Skin epidermis (tissue), 12 donors: ENCODE data around the gene DTNB.
"Not testable (repeated sequence)": the region's sequence is repeated elsewhere in the genome, so short reads cannot be mapped to it uniquely, and the experiment has no call there.

Experiments
- H3K27ac ChIP-seq, 21 experiments: fragments of 200-600 bp; sonication (generic) in 11 of 21; one replicate each; pipeline ENCODE4 v1.5.0; 2020; ENCODE audit warnings: mild to moderate bottlenecking in 3 of 21, inconsistent platforms in 2 of 21, moderate library complexity in 2 of 21
- H3K4me3 ChIP-seq, 7 experiments: fragments of 200-600 bp; sonication (generic) in 2 of 7; one replicate each; pipeline ENCODE4 v1.5.0; 2020; ENCODE audit warnings: inconsistent platforms in 2 of 7, mild to moderate bottlenecking in 2 of 7, moderate library complexity in 1 of 7

DTNB gene

DNA sequence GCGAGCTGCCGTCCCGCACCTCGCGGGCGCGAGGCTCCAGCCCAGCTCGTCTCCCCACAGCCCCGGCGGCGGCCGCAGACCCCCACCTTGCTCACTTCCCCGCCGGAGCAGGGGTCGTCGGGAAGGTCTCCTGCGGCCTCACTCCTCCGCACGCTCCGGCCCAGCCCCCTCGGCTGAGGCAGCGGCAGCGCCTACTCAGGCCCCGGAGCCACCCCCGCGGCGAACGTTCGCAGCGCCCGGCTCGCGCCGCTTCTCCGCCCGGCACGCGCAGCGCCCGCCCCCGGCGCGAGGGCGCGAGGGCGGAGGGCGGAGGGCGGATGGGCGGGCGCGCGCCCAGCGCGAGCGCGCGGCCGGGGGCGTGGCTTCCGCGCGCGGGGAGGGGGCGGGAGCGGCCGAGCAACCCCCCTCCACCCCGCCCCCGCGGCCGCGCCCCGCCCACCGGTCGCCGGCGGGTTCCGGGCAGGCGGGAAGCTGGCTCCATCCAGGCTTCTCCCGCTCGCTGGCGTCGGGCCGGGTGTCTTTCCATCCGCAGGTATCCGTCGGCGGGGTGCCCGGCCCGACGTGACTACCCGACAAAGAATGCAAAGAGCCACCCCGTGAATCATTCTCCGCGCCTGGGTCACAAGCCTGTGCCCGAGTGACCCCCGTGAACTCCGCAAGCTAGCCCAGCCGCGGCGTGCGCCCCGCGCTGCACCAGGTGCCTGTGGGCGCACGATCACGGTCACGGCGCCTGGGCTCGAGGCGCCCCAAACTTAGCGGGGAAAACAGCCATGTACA is at the start of gene DTNB:
DTNB (minus strand) TSS at position 278 of the 777 bp plus-strand sequence. CDS start 20,917 bp downstream, outside the sequence.
- peak within 1 kb of the TSS; percentile 74 to 97 (median 82) for H3K4me3 ChIP-seq
- H3K27ac ChIP-seq, result peak within 1 kb of the TSS; percentile 58 to 91 (median 81)

DNA sequence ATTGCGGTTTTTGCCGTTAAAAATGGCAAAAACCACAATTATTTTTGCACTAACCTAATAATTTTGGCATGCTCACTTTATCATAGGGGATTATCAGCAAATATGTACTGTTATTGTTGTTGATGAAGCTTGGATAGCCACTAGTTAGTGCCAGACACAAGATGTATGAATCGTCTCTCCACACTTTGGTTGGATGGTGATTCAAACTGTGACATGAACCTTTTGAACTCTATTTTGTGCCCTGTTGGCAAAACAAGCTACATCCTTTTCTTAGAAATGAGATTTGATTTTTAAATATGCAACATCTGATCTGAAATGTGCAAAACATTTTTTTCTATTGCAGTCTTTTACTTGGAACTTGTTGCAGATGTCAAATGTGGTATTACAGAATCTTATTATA is 48.8 kb upstream of the DTNB start:
- no peak overlapping the region for H3K27ac ChIP-seq
- no peak overlapping the region for H3K4me3 ChIP-seq

DNA sequence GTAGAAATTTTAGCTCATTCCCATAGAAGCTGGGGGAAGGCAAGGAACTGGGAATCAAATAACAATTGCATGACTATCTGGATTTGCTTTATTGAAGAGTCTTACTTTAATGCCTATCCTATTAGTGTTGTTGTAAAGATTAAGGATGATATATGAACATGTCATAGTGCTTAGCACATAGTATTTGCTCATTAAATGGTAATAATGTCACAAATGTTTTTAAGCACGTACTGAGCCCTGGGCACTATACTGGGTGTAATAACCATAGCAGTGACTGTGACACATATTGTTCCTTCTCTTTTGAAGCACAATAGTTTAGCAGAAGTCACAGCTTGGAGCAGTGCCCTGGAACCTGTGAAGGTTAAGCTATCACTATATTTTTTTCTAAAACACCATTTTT is 47.2 kb upstream of the DTNB start:
- Histone ChIP-seq H3K4me3 (no peak overlapping the region), H3K27ac (peak overlapping the region in 2 of 21 experiments; percentile 39 to 50)

DNA sequence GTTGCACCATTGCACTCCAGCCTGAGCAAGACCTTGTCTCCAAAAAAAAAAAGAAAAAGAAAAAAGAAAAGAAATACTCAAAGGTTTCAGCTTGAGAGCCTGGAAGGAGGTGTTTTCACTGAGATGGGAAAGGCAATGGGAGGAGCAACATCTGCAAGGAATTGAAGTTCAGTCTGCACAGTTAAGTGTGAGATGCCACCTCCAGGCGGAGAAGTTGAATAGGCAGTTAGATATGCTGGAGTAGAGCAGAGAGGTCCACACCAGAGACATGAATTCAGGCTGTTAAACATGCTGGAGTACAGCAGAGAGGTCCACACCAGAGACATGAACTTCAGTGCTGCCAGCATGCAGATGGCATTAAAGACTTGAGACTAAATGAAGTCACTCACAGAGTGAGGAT is 41.4 kb upstream of the DTNB start:
- H3K27ac ChIP-seq, result no peak overlapping the region
- H3K4me3 ChIP-seq, result no peak overlapping the region

DNA sequence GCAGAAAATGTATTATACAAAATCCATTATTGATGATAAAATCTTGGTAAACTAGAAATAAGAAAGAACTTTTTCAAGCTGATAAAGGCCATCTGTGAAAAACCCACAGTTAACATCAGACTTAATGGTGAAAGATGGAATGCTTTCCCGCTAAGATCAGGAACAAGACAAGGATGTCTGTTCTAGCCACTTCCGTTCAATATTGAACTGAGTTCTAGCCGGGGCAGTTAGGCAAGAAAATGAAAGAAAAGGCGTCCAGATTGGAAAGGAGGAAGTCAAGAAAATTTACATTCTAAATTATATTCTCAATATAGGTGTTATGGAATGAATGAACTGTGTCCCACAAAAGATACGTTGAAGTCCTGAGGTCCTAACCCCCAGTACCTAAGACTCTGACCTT is 39.1 kb upstream of the DTNB start:
- H3K27ac ChIP-seq, result no peak overlapping the region
- H3K4me3 ChIP-seq, result no peak overlapping the region

DNA sequence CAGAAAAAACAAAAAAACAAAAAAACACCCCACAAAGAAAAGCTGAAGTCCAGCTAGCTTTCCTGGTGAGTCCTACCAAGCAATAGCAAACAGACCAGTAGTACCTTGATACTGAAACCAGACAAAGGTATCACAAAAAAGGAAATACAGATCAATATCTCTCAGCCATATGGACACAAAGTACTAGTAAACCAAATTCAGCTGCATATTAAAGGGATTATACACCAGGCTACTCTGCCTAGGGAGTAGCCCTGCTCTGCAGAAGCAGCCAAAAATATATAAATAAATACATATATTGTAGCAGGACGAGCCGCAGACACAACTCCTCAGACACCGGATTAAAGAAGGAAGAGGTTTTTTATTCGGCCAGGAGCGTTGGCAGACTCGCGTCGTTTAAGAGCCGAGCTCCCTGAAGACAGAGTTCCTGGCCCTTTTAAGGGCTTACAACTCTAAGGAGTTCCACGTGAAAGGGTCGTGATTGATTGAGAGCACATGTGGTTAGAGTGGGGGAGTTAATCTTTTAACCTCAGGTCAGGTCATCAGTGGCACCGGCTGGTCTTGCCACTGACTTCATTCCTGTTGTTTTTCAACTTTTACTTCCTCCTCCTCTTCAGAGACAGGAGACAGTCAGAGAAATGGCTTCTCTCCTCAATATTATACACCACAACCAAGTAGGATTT is 38.4 kb upstream of the DTNB start:
- H3K27ac ChIP-seq, result no peak overlapping the region

DNA sequence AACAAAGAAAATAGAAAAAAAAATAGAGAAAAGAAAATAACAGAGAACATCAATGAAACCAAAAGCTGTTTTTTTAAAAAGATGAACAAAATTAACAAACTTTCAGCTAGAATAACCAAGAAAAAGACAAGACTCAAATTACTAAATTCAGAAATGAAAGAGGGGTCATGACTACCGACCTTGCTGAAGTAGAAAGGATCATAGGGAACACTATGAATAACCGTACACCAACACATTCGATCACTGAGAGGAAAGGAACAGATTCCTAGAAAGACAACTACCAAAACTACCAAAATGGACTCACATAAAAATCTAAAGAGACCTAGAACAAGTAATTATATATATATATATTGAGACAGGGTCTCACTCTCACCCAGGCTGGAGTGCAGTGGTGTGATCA is 37.4 kb upstream of the DTNB start:
- Histone ChIP-seq H3K4me3 (no peak overlapping the region), H3K27ac (no peak overlapping the region)

More for the DNA sequence above, 38.4 kb upstream of the DTNB start:
- H3K4me3 ChIP-seq, result no peak overlapping the region

DNA sequence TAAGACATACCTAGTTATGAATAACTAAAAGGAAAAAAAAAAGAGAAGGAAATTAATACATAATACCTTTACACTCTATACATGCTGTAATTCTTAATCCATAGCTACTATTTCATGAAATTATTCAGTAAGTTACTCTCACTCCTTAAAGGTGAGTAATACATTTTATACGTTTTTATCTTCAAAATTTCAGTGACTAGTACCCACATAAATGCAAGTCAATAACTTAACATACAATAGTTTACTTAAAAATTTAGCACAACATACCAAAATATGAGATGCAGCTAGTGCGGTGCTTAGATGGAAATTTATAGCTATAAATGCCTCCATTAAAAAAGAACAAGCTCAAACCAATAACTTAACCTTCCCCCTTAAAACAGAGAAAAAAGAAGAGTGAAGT is 36.0 kb upstream of the DTNB start:
- no peak overlapping the region for H3K27ac ChIP-seq
- no peak overlapping the region for H3K4me3 ChIP-seq

DNA sequence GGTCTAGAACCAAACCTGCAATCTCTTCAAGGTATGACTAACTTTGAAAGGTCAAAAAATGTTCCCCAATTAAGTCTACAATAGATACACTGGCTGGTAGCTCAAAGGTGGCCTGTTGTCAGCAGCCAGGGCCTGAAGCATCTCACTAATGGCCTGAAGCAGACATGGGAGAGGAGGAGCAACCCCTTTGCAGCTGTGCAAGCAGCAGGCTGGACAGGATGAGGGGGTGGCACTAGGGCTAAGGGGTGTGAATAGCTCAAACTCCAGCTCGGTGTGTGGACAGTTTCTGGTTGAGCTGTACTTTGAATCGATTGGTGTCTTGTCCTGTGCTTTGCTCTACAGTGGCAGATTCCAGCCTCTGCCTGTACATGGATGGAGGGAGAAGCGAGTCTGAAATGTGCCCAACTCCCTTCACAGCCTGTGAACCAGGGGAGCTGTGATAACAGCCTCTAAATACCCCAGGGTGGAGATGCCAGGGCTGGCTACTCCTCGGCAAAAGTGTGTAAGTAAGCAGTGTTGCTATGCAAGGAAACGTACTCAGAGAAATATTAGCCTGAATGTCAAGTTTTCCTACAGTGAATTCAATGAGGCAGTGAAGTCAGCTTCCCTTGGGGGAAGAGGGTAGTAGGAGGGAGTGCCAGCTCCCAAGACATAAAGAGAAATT is 34.7 kb upstream of the DTNB start:
- no peak overlapping the region for H3K27ac ChIP-seq
- no peak overlapping the region for H3K4me3 ChIP-seq

DNA sequence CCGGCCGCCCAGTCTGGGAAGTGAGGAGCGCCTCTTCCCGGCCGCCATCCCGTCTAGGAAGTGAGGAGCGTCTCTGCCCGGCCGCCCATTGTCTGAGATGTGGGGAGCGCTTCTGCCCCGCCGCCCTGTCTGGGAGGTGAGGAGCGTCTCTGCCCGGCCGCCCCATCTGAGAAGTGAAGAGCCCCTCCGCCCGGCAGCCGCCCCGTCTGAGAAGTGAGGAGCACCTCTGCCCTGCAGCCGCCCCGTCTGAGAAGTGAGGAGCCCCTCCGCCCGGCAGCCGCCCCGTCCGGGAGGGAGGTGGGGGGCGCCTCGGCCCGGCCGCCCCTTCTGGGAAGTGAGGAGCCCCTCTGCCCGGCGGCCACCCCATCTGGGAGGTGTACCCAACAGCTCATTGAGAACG is 32.2 kb upstream of the DTNB start:
- not testable (repeated sequence) for H3K4me3 ChIP-seq, H3K27ac ChIP-seq

DNA sequence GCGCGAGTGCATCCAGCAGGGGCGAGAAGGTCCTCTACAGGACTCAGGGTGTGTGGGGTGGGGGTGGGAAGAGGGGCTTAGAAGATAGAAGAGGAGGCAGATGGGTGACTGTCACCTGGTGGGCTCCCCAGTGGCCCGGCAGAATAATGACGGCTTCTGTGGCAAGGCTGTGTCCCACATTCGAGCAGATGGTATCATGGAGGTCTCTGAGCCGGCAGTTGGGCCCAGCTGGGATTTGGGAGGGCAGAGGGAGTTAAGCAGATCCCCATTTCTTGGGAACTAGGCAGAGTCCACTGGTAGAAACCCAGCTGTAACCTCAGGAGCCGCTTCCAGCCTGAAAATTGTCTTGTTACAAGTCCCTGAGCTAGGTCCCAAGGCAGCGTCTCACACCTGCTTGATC is 28.4 kb upstream of the DTNB start:
- Histone ChIP-seq H3K27ac (no peak overlapping the region), H3K4me3 (no peak overlapping the region)

DNA sequence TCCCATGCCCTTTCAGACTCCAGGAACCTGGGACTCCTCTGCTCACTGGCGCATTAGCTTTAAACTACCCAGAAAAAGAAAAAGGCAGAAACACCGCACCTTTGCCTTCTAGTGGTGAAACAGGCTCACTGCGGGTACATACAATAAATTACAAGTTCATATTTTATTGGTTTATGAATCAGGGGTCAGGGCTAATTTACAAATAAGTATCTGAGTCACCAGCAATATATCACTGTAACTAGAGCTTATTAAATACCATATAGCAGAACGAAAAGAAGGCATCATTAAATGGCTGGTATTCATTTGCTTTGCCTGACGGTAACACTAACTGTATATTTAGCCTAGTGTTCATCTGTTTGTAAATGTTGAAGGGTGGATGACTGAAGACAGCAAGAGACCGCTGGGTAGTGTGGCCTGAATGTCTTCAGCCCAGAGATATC is 26.9 kb upstream of the DTNB start:
- Histone ChIP-seq H3K4me3 (no peak overlapping the region), H3K27ac (no peak overlapping the region)

DNA sequence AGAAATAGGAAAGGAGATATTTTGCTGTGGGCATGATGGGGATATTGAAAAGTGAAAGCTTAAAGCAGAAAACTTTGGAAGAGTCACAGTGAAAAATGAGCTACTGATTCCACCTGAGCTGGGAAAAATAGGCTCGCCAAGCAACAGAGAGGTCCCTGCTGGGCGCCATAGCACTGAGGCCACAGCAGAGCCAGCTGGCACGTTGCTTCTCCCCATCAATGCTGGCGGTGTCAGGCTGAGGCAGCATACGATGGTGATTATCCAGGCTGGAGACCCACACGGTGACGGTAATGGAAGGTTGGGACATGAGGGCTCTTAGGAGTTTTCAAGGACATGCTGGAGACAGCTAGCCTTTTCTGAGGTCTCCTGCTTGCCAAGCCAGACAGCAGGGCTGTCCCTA is 25.8 kb upstream of the DTNB start:
- Histone ChIP-seq H3K4me3 (no peak overlapping the region), H3K27ac (no peak overlapping the region)

DNA sequence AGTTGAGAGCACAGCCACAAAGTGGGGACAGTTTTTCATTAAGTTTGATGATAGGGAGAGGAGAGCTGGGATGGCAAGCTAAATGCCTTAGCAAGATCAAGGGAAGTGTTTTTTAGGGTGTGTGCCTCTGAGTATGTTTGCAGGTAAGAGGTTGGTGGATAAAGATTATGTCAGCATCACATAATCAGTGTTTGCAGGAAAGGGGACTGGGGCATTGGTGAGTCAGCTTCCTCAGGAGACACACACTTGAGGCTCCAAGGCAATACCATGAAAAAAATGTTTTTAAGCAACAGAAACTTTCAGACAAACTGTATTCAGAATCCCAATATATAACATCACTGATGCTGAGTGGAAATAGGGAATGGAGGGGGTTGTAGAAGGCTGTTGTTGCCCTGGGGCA is 25.4 kb upstream of the DTNB start:
- no peak overlapping the region for H3K27ac ChIP-seq
- H3K4me3 ChIP-seq, result no peak overlapping the region

DNA sequence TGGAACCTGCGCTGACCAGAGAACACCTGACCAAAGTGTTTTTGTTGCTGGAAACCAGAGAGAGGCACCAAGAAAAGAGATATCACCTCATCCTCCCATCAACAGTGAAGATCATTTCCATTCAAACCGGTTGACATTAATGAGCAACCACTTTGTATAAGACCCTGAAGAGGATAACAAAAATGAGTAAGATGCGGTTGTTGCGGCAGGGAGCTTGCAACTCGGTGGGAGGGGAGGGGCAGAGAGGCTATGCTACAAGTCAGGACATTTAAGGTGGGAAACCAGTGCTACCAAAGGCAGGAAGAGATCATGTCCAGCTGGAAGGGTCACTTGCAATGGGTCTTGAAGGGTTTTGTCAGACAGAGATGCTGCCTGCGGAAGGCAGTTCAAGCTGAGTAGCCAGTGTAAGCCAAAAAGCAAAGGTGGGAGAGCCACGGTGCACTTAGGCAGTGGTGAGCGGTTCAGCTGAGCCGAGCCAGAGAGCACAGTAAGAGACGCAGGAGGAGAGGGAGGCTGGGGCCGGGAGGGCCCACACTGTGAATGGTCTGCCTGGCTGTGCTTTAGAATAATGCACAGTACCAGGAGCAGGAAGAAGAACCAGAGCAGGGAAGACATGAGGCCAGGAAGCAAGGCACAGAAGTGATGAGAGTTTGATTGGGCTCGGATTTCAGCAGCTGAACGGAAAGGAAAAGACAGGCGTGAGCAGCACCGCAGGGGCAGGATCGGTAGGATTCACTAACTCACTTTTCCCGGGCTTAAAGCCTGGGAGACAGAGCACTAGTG is 24.4 kb upstream of the DTNB start:
- Histone ChIP-seq H3K4me3 (no peak overlapping the region), H3K27ac (no peak overlapping the region)

DNA sequence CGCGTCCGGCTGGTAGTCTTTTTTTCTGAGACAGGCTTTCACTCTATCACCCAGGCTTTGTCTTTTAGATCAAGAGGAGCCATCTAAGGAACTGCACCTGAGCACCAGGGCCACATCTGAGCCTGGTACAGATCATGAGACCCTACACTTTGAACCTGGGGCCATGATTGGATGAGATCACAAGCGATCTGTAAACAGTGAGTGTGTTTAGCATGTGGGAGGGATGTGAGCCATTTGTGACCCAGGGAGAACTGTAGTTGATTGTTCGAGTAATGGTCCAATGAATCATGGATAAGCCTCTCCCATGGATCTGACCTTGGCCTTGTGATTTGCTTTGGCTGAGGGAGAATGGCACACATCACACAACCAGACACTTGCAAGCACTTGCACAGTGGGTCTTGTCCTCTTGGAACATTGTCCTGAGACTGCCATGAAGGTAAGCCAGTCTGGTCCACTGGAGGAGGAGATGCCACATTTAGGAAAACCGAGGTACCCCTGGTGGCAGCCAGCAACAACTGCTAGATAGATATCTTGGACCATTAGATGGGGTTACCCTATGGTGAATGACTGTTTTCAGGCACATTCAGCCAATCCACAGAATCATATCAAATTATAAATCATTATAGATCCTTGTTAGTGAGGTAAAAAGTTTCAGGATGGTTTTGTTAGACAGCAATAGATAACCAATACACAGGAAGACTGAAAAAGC is 19.5 kb upstream of the DTNB start:
- H3K27ac ChIP-seq, result no peak overlapping the region
- no peak overlapping the region for H3K4me3 ChIP-seq

DNA sequence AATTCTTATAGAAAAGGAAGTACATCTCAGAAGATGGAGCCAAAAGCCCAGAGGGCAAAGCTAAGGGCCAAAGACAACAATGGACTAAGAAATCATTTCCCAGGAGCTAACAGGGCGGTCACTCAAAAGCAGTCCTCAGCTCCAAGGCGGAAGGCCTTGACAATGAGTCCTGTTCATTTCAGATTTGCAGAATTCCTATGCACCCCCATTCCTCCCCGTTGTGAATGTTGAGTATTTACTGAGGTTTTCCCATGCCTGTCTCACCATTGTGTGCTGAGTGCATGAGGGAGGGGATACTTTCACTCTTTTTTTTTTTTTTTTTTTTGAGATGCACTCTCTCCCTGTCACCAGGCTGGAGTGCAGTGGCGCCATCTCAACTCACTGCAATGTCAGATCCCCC is 18.8 kb upstream of the DTNB start:
- no peak overlapping the region for H3K27ac ChIP-seq
- H3K4me3 ChIP-seq, result no peak overlapping the region

DNA sequence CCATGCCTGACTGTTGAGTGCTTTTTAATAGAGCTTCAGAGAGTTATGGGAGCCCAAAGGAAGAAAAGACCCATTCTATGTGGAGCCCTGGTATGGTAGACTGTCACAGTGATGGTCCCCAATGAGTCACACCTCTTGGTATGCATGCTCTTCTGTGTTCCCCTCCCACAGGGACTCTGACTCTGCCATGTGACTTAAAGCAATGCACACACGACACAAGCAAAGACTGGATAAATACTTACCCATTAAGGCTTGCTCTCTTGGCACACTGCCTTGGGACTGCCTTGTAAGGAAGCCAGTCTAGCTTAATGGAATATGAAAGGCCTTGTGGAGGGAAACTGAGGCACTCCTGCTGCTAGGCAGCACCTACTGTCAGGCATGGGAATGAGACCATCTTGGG is 16.7 kb upstream of the DTNB start:
- no peak overlapping the region for H3K4me3 ChIP-seq
- H3K27ac ChIP-seq, result no peak overlapping the region

DNA sequence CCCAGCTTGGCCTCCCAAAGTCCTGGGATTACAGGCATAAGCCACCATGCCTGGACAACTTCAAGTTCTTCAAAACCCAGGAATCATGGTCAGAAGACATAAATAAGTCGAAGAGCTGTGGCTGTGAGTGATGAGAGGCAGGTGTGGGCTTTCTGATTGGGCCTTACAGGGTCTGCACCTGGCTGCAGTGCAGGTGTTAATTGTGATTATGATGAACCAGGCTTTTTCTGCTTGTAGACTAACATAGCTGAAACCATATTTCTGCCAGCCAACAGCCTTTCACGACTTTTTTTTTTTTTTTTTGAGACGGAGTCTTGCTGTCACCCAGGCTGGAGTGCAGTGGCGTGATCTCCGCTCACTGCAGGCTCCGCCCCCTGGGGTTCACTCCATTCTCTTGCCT is 14.9 kb upstream of the DTNB start:
- no peak overlapping the region for H3K4me3 ChIP-seq
- H3K27ac ChIP-seq, result no peak overlapping the region

DNA sequence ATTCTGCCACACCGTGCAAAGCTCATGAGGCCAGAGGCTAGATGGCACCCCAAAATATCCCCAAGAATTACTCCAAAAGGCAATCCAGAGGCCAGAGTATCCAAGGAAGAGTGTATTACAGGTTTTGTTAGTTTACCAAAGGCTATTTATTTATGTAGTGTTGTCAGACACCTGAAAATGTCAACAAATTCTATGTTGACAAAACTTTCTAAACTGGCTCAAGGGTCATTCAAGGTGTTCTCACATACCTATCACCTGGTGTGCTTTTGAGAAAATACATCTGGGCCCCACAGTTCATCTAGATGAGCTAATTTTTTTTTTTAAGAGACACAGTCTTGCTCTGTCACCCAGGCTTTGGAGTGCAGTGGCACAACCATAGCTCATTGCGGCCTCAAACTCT is 12.4 kb upstream of the DTNB start:
- H3K27ac ChIP-seq, result no peak overlapping the region

More for the DNA sequence above, 12.4 kb upstream of the DTNB start:
- H3K4me3 ChIP-seq, result no peak overlapping the region
